COR-L47 (cell line): Measurements from ENCODE around the gene EXOG.

Source experiments
- DNase-seq: peaks from one replicate; lab custom pipeline; 2025; lab: John Stamatoyannopoulos, UW

EXOG gene

GRCh38 chr3:38510631-38511030, 14.5 kb downstream of the EXOG start:
- DNase-seq, result no peak

- no peak for DNase-seq
Observed at GRCh38 chr3:38511546-38511945, 15.4 kb downstream of the EXOG start.

- no peak for DNase-seq
Observed at GRCh38 chr3:38515367-38515766, 19.2 kb downstream of the EXOG start.

- no peak for DNase-seq
Observed at GRCh38 chr3:38516669-38517068, 20.5 kb downstream of the EXOG start.

- DNase-seq, result no peak
Observed at GRCh38 chr3:38519000-38519399, 22.9 kb downstream of the EXOG start.

- no peak for DNase-seq
Observed at GRCh38 chr3:38519651-38520050, 23.5 kb downstream of the EXOG start.

- peak; percentile 17 for DNase-seq
Observed at GRCh38 chr3:38521391-38521987, 25.3 kb downstream of the EXOG start.

- no peak for DNase-seq
Observed at GRCh38 chr3:38522002-38522401, 25.9 kb downstream of the EXOG start.

GRCh38 chr3:38524141-38524739, 28.1 kb downstream of the EXOG start:
- no peak for DNase-seq

GRCh38 chr3:38526792-38527191, 30.7 kb downstream of the EXOG start:
- DNase-seq, result no peak

- DNase-seq, result no peak
Observed at GRCh38 chr3:38528457-38528856, 32.3 kb downstream of the EXOG start.

- DNase-seq, result no peak
Observed at GRCh38 chr3:38532529-38532928, 36.4 kb downstream of the EXOG start.

- DNase-seq, result no peak
Observed at GRCh38 chr3:38533285-38533976, 37.3 kb downstream of the EXOG start.

- no peak for DNase-seq
Observed at GRCh38 chr3:38534180-38534579, 38.0 kb downstream of the EXOG start.

GRCh38 chr3:38534604-38535003, 38.5 kb downstream of the EXOG start:
- no peak for DNase-seq

- no peak for DNase-seq
Observed at GRCh38 chr3:38536671-38537070, 40.5 kb downstream of the EXOG start.

- DNase-seq, result no peak
Observed at GRCh38 chr3:38538773-38539353, 42.7 kb downstream of the EXOG start.

GRCh38 chr3:38541806-38542205, 45.7 kb downstream of the EXOG start:
- no peak for DNase-seq

- no peak for DNase-seq
Observed at GRCh38 chr3:38542401-38543298, 46.5 kb downstream of the EXOG start.

- no peak for DNase-seq
Observed at GRCh38 chr3:38543586-38543985, 47.4 kb downstream of the EXOG start.

- no peak for DNase-seq
Observed at GRCh38 chr3:38544926-38545325, 48.8 kb downstream of the EXOG start.

- no peak for DNase-seq
Observed at GRCh38 chr3:38545550-38545949, 49.4 kb downstream of the EXOG start.
